ENCODE results near the gene SERPINB6. TPM values are rescaled to one million over a fixed set of nuclear protein-coding genes. Genes with fewer than 3 reads are reported as not detected.

Gene SERPINB6
- total RNA-seq, 1 experiment from 2014 or later: 34.8 TPM

DNA sequence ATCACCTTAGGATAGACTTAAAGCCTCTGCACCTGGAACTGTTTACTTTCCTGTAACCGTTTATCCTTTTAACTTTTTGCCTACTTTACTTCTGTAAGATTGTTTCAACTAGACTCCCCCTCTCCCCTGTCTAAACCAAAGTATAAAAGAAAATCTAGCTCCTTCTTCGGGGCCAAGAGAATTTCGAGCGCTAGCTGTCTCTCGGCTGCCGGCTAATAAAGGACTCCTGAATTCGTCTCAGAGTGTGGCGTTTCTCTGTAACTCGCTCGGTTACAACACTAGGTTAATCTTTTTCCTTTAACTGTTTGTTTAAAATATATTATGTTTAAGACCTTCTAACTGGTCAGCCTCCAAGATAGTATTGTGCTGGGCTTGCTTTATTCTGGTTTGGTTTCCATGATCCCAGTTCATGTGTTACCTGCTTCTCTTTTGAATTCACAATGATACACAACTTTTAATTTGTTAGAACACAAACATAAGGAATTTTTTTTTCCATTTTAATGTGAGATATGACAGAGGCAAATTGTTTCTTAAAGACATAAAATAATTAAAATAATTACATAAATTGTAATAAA lies 19.7 kb upstream of the SERPINB6 start:
- CTCF ChIA-PET: no interaction called here
- Histone ChIP-seq H3K27ac (ENCODE audit: low read depth, low read length, poor library complexity, severe bottlenecking) (peak overlapping the region; percentile 97), H3K9me3 (ENCODE audit: low read depth, low read length, poor library complexity, severe bottlenecking) (no peaks in the 10 kb centered on the region), H3K36me3 (ENCODE audit: insufficient read depth, low read length, poor library complexity, severe bottlenecking) (no peaks in the 10 kb centered on the region), H3K27me3 (replicated peaks; ENCODE audit: insufficient read depth, low read depth, low read length, poor library complexity) (no peaks in the 10 kb centered on the region), H3K4me3 (ENCODE audit: low read depth, low read length, poor library complexity, severe bottlenecking) (peak overlapping the region; percentile 56), H3K4me1 (ENCODE audit: insufficient read depth, low read length, poor library complexity, severe bottlenecking) (peaks cover 12% of the 10 kb centered on the region)
- TF ChIP-seq EZH2 (IDR thresholded peaks at IDR 0.05; ENCODE audit: borderline replicate concordance, low read depth, low read length, poor library complexity, severe bottlenecking): no peak
- TF ChIP-seq, protein P1, sequence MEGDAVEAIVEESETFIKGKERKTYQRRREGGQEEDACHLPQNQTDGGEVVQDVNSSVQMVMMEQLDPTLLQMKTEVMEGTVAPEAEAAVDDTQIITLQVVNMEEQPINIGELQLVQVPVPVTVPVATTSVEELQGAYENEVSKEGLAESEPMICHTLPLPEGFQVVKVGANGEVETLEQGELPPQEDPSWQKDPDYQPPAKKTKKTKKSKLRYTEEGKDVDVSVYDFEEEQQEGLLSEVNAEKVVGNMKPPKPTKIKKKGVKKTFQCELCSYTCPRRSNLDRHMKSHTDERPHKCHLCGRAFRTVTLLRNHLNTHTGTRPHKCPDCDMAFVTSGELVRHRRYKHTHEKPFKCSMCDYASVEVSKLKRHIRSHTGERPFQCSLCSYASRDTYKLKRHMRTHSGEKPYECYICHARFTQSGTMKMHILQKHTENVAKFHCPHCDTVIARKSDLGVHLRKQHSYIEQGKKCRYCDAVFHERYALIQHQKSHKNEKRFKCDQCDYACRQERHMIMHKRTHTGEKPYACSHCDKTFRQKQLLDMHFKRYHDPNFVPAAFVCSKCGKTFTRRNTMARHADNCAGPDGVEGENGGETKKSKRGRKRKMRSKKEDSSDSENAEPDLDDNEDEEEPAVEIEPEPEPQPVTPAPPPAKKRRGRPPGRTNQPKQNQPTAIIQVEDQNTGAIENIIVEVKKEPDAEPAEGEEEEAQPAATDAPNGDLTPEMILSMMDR (conservative IDR thresholded peaks at IDR 0.05; ENCODE audit: low read depth, low read length): no peak
- BruUV-seq (replicated peaks): no TSS peak
- intact Hi-C loops (cut with micrococcal nuclease; ENCODE audit: unreplicated experiment): no loop called here
- POLR2A ChIA-PET (ENCODE audit: low non-redundant PET): no interaction called here
- no peak for DNase-seq (ENCODE audit: low spot score)

DNA sequence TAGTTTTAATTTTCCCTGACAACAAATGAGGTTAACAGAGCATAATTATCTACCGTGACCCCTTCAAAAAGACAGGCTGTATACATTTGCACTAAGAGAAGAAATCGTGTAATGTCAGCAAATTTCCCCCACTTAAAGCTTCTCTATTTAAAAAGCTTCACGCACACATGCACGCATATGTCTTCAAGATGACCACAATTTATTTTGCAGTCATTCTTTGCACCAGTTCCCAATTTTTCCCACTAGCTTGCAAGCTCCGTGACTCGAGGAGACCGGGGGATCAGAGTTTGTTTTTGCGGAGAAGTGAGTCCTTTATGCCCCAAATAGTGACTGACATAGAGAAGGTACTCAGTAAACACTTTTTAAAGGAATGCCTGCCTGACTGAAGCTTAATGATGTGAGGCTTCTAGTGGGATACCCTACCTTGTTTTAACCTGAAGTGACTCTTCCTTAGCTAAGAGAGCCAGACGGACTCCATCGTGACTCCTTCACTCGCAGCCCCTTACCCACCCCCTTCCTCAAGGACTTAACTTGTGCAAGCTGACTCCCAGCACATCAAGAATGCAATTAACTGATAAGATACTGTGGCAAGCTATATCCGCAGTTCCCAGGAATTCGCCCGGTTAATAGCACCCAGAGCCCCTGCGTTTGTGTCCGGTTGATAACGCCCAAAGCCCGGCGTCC lies 19.0 kb upstream of the SERPINB6 start:
- intact Hi-C loops (cut with micrococcal nuclease; ENCODE audit: unreplicated experiment): no loop called here
- Histone ChIP-seq H3K27ac (ENCODE audit: low read depth, low read length, poor library complexity, severe bottlenecking) (peak overlapping the region; percentile 97), H3K4me1 (ENCODE audit: insufficient read depth, low read length, poor library complexity, severe bottlenecking) (peaks cover 12% of the 10 kb centered on the region), H3K9me3 (ENCODE audit: low read depth, low read length, poor library complexity, severe bottlenecking) (no peaks in the 10 kb centered on the region), H3K4me3 (ENCODE audit: low read depth, low read length, poor library complexity, severe bottlenecking) (peak overlapping the region; percentile 56), H3K27me3 (replicated peaks; ENCODE audit: insufficient read depth, low read depth, low read length, poor library complexity) (no peaks in the 10 kb centered on the region), H3K36me3 (ENCODE audit: insufficient read depth, low read length, poor library complexity, severe bottlenecking) (no peaks in the 10 kb centered on the region)
- POLR2A ChIA-PET (ENCODE audit: low non-redundant PET): interaction anchor here (0.5 to 1.1 kb wide), 3 partner anchors 144 to 1001 kb away, joined by 3 read pairs; no protein-coding TSS in a partner anchor
- no peak for DNase-seq (ENCODE audit: low spot score)
- TSS peak; percentile 92 for BruUV-seq (replicated peaks)
- TF ChIP-seq EZH2 (IDR thresholded peaks at IDR 0.05; ENCODE audit: borderline replicate concordance, low read depth, low read length, poor library complexity, severe bottlenecking): no peak
- TF ChIP-seq, protein P1 (conservative IDR thresholded peaks at IDR 0.05; ENCODE audit: low read depth, low read length): no peak
- CTCF ChIA-PET: interaction anchor here (1.0 to 2.8 kb wide), 3 partner anchors 38 to 144 kb away, joined by 4 to 21 read pairs (median 7); no protein-coding TSS in a partner anchor

DNA sequence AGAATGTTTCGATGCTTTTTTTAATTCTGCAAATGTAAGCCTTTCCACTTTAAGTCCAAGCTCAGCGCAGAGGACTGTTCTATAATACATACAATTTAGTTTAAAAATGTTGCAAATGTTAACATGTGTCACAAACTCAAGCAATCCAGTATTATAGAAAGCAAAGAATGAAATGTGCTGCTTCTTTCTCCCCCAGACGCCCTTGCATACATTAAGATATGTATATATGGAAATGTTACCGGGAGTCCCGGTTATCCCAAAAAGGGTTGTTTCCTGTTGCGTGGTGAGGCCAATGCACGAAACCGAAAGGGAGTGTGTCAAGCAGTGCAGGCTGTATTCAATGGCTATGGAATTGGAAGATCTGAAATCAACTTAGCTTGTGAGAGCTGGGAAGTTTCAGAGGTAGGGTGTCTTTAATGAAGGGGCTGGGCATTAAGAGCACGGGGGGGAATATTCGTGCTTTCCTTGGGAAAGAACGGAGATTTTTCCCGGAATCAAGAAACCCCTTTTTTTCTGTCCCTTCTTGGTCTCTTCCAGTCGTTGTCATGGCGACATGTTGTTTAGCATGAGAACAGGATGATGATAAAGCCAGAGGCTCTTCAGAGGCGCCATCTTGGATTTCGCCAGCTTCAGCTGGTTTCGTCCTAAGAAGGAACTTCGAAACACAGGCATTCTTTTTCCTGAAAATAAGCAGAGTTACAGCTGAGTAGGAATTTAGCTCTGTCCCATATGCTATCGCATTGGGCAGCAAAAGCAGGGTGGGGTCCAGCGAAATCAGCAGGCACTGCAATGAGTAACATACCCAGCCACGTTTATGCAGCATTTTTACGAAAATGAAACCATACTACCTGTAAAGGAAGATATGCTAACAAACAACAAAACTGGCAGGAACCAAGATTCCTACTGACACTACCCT lies 18.2 kb upstream of the SERPINB6 start:
- Histone ChIP-seq H3K4me1 (ENCODE audit: insufficient read depth, low read length, poor library complexity, severe bottlenecking) (peaks cover 12% of the 10 kb centered on the region), H3K4me3 (ENCODE audit: low read depth, low read length, poor library complexity, severe bottlenecking) (peak overlapping the region; percentile 56), H3K27me3 (replicated peaks; ENCODE audit: insufficient read depth, low read depth, low read length, poor library complexity) (no peaks in the 10 kb centered on the region), H3K36me3 (ENCODE audit: insufficient read depth, low read length, poor library complexity, severe bottlenecking) (no peaks in the 10 kb centered on the region), H3K27ac (ENCODE audit: low read depth, low read length, poor library complexity, severe bottlenecking) (peak overlapping the region; percentile 97), H3K9me3 (ENCODE audit: low read depth, low read length, poor library complexity, severe bottlenecking) (no peaks in the 10 kb centered on the region)
- no peak for TF ChIP-seq EZH2 (IDR thresholded peaks at IDR 0.05; ENCODE audit: borderline replicate concordance, low read depth, low read length, poor library complexity, severe bottlenecking)
- TF ChIP-seq, protein P1 (conservative IDR thresholded peaks at IDR 0.05; ENCODE audit: low read depth, low read length): no peak; the same call in 1 of the 2 replicates
- no TSS peak for BruUV-seq (replicated peaks)
- POLR2A ChIA-PET (ENCODE audit: low non-redundant PET): interaction anchor here (0.5 to 1.1 kb wide), 5 partner anchors 64 to 1001 kb away, joined by 3 read pairs; no protein-coding TSS in a partner anchor
- intact Hi-C loops (cut with micrococcal nuclease; ENCODE audit: unreplicated experiment): loop anchor here (2.0 to 5.0 kb wide), 4 partner anchors 37 to 252 kb away; no protein-coding TSS in a partner anchor
- CTCF ChIA-PET: interaction anchor here (1.0 to 2.8 kb wide), 4 partner anchors 37 to 251 kb away, joined by 4 to 21 read pairs (median 7); no protein-coding TSS in a partner anchor
- peak; percentile 98 for DNase-seq (ENCODE audit: low spot score)

Data from A673 (cell line).